Endothelial cell of umbilical vein (primary cell): ENCODE measurements around the gene KCNJ3. TPM values are rescaled to one million over a fixed set of nuclear protein-coding genes. Genes with fewer than 3 reads are reported as not detected.

Experiments used
- BruUV-seq: library from RNA; stranded (reverse); fragments of 400-500 nt; replicated peaks from 2 replicates; lab custom pipeline; 2021; lab: Mats Ljungman, UMichigan
- CTCF ChIA-PET: fragments of 300-600, 350-600 bp; sonication (Branson Sonifier 250); formaldehyde crosslinking; loops from one replicate; lab custom pipeline; 2021; ENCODE audit warnings: antibody characterized with exemption, inconsistent platforms; lab: Charles Lee
- POLR2A ChIA-PET: fragments of 300-600, 350-600 bp; sonication (Branson Sonifier 250); formaldehyde crosslinking; loops from one replicate; lab custom pipeline; 2021; ENCODE audit warnings: antibody characterized with exemption, inconsistent platforms; lab: Charles Lee
- DNase-seq: peaks from one replicate; pipeline ENCODE4 v3.0.0-alpha.2; 2011; ENCODE audit warnings: low read depth, low spot score
- FAIRE-seq: peaks from 2 replicates; lab custom pipeline; 2011; peaks lifted over from hg19 to GRCh38; lab: Jason Lieb, UNC
- H2AFZ ChIP-seq: 2 replicates; pipeline ENCODE4 v1.6.0; 2012; ENCODE audit warnings: low read depth, low read length, control low read depth, inconsistent platforms
- H3K27ac ChIP-seq: 2 replicates; pipeline ENCODE4 v1.5.1; 2011; ENCODE audit warnings: low read depth, mild to moderate bottlenecking, control low read depth, low read length, moderate library complexity; ENCODE audit not compliant: insufficient read depth
- H3K27me3 ChIP-seq, 2 experiments: 2 replicates each; pipeline versions ENCODE4 v1.6.0 to v1.6.1; 2011; ENCODE audit warnings: low read length in 2 of 2, mixed read lengths in 1 of 2; ENCODE audit not compliant: control insufficient read depth in 2 of 2, insufficient read depth in 2 of 2
- H3K36me3 ChIP-seq, 2 experiments: 2 replicates in 1 of 2; 3 replicates in 1 of 2; pipeline ENCODE4 v1.5.1; 2011; ENCODE audit warnings: low read length in 2 of 2, mild to moderate bottlenecking in 1 of 2, moderate library complexity in 1 of 2; ENCODE audit not compliant: control insufficient read depth in 2 of 2, insufficient read depth in 2 of 2; ENCODE audit errors: extremely low read depth in 1 of 2
- H3K4me1 ChIP-seq: 3 replicates; pipeline ENCODE4 v1.5.1; 2011; ENCODE audit warnings: mild to moderate bottlenecking, low read length; ENCODE audit not compliant: control insufficient read depth, insufficient read depth; ENCODE audit errors: extremely low read depth
- H3K4me2 ChIP-seq: 2 replicates; pipeline ENCODE4 v1.6.1; 2011; ENCODE audit warnings: low read length, control low read depth, mixed read lengths; ENCODE audit not compliant: insufficient read depth
- H3K4me3 ChIP-seq, 3 experiments: fragments of 200-600 bp in 1 of 3; sonication (generic), shearing (Covaris generic) in 1 of 3; replicated peaks in 1 of 3; 2 replicates each; pipeline ENCODE4 v1.5.1; 2011 to 2016; ENCODE audit warnings: control low read depth in 3 of 3, low read length in 3 of 3, mild to moderate bottlenecking in 2 of 3, inconsistent platforms in 1 of 3, low read depth in 1 of 3, moderate library complexity in 1 of 3; ENCODE audit not compliant: insufficient read depth in 1 of 3
- H3K79me2 ChIP-seq: 2 replicates; pipeline ENCODE4 v1.6.0; 2012; ENCODE audit warnings: low read length, inconsistent platforms; ENCODE audit not compliant: control insufficient read depth, insufficient read depth
- H3K9ac ChIP-seq: replicated peaks from 2 replicates; pipeline ENCODE3; 2011; ENCODE audit warnings: low read length, control low read depth; ENCODE audit not compliant: insufficient read depth; ENCODE audit errors: extremely low read depth
- H3K9me1 ChIP-seq: replicated peaks from 3 replicates; pipeline ENCODE4 v1.6.0; 2011; ENCODE audit warnings: mild to moderate bottlenecking, low read length; ENCODE audit not compliant: control insufficient read depth, insufficient read depth; ENCODE audit errors: extremely low read depth
- H3K9me3 ChIP-seq: replicated peaks from 2 replicates; pipeline ENCODE4 v1.5.1; 2012; ENCODE audit warnings: low read length, inconsistent platforms; ENCODE audit not compliant: control insufficient read depth, insufficient read depth
- H4K20me1 ChIP-seq: replicated peaks from 2 replicates; pipeline ENCODE3; 2011; ENCODE audit warnings: mild to moderate bottlenecking, low read length; ENCODE audit not compliant: control insufficient read depth, insufficient read depth; ENCODE audit errors: extremely low read depth
- CTCF ChIP-seq, 2 donors: IDR thresholded peaks; 1 replicate in 1 of 2; 2 replicates in 1 of 2; pipeline ENCODE4 v1.5.1; 2011; ENCODE audit warnings: low read length in 2 of 2, mild to moderate bottlenecking in 2 of 2, moderate library complexity in 2 of 2, control low read depth in 1 of 2, inconsistent platforms in 1 of 2, low read depth in 1 of 2; ENCODE audit not compliant: insufficient read depth in 1 of 2; ENCODE audit errors: extremely low read depth in 1 of 2
- EZH2 ChIP-seq: IDR thresholded peaks from 2 replicates; pipeline ENCODE4 v1.6.1; 2012; ENCODE audit warnings: borderline replicate concordance, low read depth, mild to moderate bottlenecking, moderate library complexity, low read length, inconsistent platforms; ENCODE audit not compliant: severe bottlenecking
- FOS ChIP-seq: IDR thresholded peaks from 2 replicates; pipeline ENCODE4 v1.6.1; 2011; ENCODE audit warnings: mild to moderate bottlenecking, low read length, moderate library complexity, borderline replicate concordance; ENCODE audit not compliant: insufficient read depth
- JUN ChIP-seq: IDR thresholded peaks from 2 replicates; pipeline ENCODE4 v1.6.1; 2011; ENCODE audit warnings: borderline replicate concordance, low read depth; ENCODE audit not compliant: insufficient read length, insufficient read depth
- MYC ChIP-seq: IDR thresholded peaks from one replicate; pipeline ENCODE4 v1.6.1; 2011; ENCODE audit warnings: mild to moderate bottlenecking, low read depth, low read length
- POLR2A ChIP-seq: IDR thresholded peaks from 2 replicates; pipeline ENCODE4 v1.6.1; 2012; ENCODE audit warnings: low read depth, mild to moderate bottlenecking, control low read depth, low read length
- dilution Hi-C: fragments of 300-500 bp; cut with MboI; formaldehyde crosslinking; loops from one replicate; pipeline ENCODE4 v1.15.0; 2019; ENCODE audit warnings: low sequenced_read_pairs; ENCODE audit not compliant: extremely low pct_ligation_motif_present
- intact Hi-C: fragments of 100-400 bp; cut with micrococcal nuclease; formaldehyde crosslinking; loops from one replicate; pipeline ENCODE4 v1.10.0; 2022
- polyA plus RNA-seq, 4 experiments: library from polyadenylated mRNA; depleted of rRNA in 3 of 4; stranded (reverse) in 3 of 4; unstranded in 1 of 4; fragments of >200 nt; gene quantifications; 2 replicates each; pipeline versions ENCODE4 v1.2.1 to v1.2.3, GENCODE V29; 2011 to 2012; ENCODE audit warnings: missing spikeins in 1 of 4
- total RNA-seq: library from RNA; stranded (reverse); gene quantifications from 2 replicates; pipeline ENCODE4 v1.2.3, GENCODE V29; 2021
- TF ChIP-seq, protein P1 (sequence below): IDR thresholded peaks from 2 replicates; pipeline ENCODE4 v1.6.1; 2011; ENCODE audit not compliant: insufficient read depth, insufficient read length

KCNJ3 gene
- total and polyA plus RNA-seq, 2 donors (not counting 3 experiments of a cell fraction or from before 2014, with no cell fraction given), result not detected

DNA sequence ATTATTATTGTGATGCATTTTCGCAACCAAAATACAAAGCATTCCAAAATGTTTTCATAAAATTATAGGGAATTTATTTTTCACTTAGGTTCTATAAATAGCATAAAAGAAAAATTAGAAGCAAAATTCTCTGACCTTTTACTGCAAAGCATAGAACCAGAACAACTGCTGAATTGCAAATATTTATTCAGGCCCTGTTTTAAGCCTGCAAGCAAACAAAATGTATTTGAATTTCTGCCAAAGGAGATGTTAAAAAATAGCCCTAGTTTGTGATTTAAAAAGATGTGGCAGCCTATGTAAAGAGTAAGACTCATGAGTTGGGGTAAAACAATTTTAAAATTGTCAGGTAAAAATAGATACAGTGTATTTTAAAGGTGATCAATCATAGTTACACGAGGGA is 138.1 kb downstream of the KCNJ3 start:
- DNase-seq, result no peak
- H4K20me1 ChIP-seq, result no peaks in the 10 kb centered on the region
- no peak overlapping the region for H3K4me2 ChIP-seq
- dilution Hi-C loops, result no loop called here
- no peaks in the 10 kb centered on the region for H3K27me3 ChIP-seq
- H3K4me1 ChIP-seq, result no peaks in the 10 kb centered on the region
- H3K9me1 ChIP-seq, result no peaks in the 10 kb centered on the region
- POLR2A ChIA-PET, result no interaction called here
- H3K27ac ChIP-seq, result no peak overlapping the region
- TF ChIP-seq EZH2 (no peak), FOS (no peak), CTCF (IDR thresholded peaks at IDR 0.05; ENCODE audit: extremely low read depth in 1 of 2, insufficient read depth in 1 of 2, low read depth in 1 of 2, low read length in 2 of 2) (no peak), JUN (no peak), POLR2A (no peak), MYC (no peak)
- H3K9me3 ChIP-seq, result no peaks in the 10 kb centered on the region
- intact Hi-C loops, result no loop called here
- H3K4me3 ChIP-seq, result no peak overlapping the region
- no peak overlapping the region for H3K9ac ChIP-seq
- no peak overlapping the region for H2AFZ ChIP-seq
- H3K79me2 ChIP-seq, result no peaks in the 10 kb centered on the region
- CTCF ChIA-PET, result no interaction called here
- FAIRE-seq, result no peak
- no peaks in the 10 kb centered on the region for H3K36me3 ChIP-seq
- BruUV-seq, result no TSS peak

DNA sequence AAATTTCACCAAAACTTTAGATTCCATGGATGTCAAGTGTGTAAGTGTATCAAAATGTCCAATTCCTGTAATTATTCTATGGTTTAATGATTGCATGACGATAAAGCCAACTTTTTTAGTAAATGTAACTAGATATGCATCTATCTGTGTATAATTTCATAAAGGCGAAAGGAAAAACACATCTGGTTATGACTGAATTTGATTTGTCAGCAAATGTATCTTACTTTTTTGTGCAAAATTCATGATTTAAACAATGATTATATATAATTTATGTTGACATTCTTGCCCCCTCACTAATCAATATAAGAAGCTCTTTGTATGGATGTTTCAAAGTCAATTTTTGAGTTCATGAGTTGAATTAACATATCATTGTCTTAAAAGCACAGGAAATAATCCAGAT is 138.5 kb downstream of the KCNJ3 start:
- no peaks in the 10 kb centered on the region for H3K36me3 ChIP-seq
- no peak overlapping the region for H3K4me3 ChIP-seq
- no peak overlapping the region for H3K4me2 ChIP-seq
- no peak overlapping the region for H3K9ac ChIP-seq
- no peak for FAIRE-seq
- no peaks in the 10 kb centered on the region for H3K9me1 ChIP-seq
- H3K79me2 ChIP-seq, result no peaks in the 10 kb centered on the region
- H3K4me1 ChIP-seq, result no peaks in the 10 kb centered on the region
- intact Hi-C loops, result no loop called here
- DNase-seq, result no peak
- POLR2A ChIA-PET, result no interaction called here
- BruUV-seq, result no TSS peak
- TF ChIP-seq, protein P1, sequence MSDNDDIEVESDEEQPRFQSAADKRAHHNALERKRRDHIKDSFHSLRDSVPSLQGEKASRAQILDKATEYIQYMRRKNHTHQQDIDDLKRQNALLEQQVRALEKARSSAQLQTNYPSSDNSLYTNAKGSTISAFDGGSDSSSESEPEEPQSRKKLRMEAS, result no peak
- TF ChIP-seq MYC (no peak), POLR2A (no peak), JUN (no peak), FOS (no peak), EZH2 (no peak)
- dilution Hi-C loops, result no loop called here
- no peak overlapping the region for H2AFZ ChIP-seq
- H3K27ac ChIP-seq, result no peak overlapping the region
- H3K27me3 ChIP-seq, result no peaks in the 10 kb centered on the region
- CTCF ChIA-PET, result no interaction called here
- no peaks in the 10 kb centered on the region for H3K9me3 ChIP-seq
- H4K20me1 ChIP-seq, result no peaks in the 10 kb centered on the region
